GM18498 (cell line): Measurements from ENCODE around the gene GPBP1L1.
A peak's percentile ranks its signal among the peaks of the same experiment; 100 is the strongest.
"Not testable (repeated sequence)": the region's sequence is repeated elsewhere in the genome, so short reads cannot be mapped to it uniquely, and the experiment has no call there.

Experiments used
- ATAC-seq: cut with Tn5 transposase; IDR thresholded peaks from one replicate; pipeline ENCODE4 v1.9.1; 2021; ENCODE audit warnings: mild to moderate bottlenecking, moderate library complexity; ENCODE audit not compliant: unreplicated experiment

GPBP1L1 gene

DNA sequence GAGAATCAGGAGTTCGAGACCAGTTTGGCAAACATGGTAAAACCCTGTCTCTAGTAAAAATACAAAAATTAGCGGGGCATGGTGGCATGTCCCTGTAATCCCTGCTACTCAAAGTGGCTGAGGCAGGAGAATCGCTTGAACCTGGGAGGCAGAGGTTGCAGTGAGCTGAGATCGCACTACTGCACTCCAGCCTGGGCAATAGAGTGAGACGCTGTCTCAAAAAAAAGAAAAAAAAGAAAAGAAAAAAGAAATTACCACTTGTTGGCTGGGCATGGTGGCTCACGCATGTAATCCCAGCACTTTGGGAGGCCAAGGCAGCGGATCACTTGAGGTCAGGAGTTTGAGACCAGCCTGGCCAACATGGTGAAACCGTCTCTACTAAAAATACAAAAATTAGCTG lies 89.6 kb downstream of the GPBP1L1 start:
- not testable (repeated sequence) for ATAC-seq

DNA sequence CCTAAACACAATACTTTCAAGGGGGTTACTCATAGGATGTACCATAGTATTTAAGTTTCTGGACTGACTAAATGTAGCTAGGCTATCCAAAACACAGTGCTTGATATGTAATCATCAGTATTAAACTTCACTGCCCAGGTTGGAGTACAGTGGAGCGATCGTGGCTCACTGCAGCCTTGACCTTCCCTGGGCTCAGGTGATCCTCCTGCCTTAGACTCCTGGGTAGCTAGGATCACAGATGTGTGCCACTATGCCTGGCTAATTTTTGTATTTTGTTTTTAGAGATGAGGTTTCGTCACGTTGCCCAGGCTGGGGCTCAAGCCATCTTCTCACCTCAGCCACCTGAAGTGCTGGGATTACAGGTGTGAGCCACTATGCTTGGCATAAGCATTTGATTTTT lies 91.9 kb downstream of the GPBP1L1 start:
- no peak for ATAC-seq

DNA sequence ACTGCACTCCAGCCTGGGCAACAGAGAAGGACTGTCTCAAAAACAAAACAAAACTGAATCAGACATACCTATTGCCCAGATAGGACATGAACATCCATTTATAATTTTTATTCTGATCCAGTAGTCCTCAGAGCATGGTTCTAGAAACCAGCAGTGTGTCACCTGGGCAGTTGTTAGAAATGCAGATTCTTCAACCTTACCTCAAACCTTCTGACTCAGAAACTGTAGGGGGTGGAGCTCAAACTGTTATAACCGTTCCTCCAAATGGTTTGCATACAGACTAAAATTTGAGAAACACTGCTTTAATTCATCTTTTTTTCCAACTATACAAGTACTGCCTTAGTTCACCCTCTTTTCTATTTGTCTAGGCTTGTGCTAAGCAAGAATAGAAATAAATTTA lies 96.5 kb downstream of the GPBP1L1 start:
- no peak for ATAC-seq

DNA sequence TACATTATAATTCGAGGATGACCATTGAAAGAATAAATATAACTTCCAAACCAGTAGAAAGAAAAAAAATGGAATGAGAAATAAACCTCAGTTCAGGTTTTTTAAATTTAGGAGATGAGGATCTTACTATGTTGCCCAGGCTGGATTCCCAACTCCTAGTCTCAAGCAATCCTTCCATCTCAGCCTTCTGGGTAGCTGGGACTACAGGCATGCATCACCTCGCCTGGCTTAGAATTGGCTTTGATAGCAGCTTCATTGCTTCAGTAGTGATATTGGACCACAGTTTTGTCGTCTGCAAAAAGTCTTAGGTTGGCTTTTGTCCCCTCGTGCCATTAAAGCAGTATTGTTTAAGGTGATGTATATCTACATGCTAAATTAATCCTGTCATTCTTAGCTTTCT lies 99.6 kb downstream of the GPBP1L1 start:
- ATAC-seq, result no peak

DNA sequence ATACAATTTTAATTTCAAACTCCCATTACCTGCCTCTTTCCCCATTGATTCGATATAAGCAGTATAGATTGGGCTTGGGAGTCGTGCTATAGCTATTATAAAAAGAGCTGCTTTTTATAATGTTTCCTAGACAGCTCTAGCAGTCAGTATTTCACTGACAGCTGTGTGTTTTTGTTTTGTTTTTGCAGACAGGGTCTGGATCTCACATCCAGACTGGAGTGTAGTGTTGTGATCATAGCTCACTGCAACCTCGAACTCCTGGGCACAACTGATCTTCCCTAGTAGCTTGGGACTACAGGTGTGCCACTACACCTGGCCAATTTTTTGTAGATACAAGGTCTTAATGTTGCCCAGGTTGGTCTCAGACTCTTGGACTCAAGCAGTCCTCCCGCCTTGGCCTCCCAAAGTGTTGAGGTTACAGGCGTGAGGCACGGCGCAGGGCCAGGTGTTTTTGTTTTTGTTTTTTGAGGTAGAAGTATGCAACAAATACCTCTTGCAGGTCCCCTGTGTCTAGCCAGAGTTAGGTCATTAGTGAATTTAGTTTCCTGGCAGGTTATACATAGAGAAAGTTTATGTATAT lies 100.7 kb downstream of the GPBP1L1 start:
- no peak for ATAC-seq

DNA sequence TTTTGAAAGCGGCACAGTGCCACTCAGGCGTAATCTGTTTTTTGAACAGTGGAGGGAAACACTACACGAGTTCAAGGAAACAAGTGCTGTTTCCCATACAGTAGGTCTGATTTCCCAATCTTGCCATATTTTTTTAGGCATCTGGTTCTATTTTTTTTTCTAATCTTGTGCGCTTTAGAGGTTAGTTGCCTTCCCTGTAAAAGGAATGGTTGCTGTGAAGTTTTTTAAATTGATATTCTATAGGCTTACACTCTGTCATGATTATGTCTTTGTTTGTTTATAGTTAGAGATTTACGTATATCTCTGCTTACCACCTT lies 101.3 kb downstream of the GPBP1L1 start:
- ATAC-seq, result no peak

DNA sequence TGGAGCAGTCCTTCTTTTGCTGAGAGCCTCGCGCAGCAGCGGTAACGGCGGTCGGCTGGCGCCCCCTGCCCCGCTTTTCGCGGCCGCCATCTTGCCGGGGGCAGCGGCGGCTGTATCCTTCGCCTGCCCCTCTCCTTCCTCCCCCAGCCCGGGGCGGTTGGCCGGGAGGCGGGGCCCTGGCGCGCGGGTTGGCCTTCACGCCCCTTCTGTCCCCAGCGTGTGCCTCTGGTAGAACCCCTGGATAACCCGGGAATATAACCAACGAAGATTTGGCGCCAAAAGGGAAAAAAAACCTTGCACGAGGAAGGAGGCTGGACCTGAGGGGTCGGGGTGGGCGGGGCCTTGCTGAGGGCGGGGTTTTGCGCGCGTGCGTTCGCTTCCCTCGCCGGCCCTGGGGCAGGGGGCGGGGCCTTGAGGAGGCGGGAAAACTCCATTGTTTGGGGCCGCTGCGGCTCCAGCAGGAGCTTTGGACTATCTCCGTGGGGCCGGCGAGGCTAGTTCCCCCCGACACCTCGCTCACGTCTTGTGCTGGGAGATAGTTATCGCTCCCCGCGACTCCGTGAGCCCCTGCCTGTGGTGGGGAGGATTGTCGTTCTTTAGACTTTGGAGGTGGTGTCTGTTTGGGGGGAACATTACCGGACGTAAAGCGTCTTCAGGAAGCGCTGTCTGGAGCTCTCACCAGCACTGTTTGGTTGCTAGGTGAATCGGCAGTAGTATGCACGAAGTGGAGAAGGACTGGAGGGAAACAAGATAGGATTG lies 101.8 kb downstream of the GPBP1L1 start:
- peak; percentile 33 for ATAC-seq

DNA sequence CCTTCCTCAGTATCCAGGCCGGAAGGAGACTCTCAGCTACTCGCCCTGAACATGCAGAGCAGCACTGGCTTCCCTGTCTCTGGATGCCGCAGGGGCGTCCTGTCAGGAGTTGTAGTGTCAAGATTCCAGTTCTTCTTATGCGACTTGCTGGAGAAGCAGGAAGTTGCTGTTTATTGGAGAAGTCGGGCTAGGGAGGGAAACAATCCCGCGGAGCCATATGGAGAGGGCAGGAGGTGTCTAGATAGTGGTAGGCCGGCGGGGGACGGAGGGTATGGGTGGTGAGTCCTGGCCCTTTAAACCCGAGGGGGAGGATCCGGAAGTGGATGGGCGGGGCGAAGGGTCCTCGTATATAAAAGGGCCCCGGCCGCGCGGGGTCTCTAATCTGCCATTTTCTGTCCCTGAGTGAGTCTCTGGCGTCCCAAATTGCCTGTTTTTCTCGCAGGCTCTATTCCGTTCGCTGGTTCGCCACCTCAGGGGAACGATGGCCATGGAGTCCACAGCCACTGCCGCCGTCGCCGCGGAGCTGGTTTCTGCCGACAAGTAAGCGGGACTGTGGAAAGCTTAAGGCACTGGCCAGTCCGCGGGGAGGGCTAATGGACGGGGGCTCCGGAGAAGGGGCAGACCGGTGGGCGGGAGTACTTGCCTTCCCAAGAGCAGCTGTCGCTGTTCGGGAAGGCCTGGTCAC lies 102.5 kb downstream of the GPBP1L1 start, which contains the start of gene NASP:
Gene NASP, plus strand, starts transcription at position 376 of the 685 bp plus-strand sequence. Its CDS starts 106 bp downstream, at position 482.
- ATAC-seq, result peak; percentile 66

DNA sequence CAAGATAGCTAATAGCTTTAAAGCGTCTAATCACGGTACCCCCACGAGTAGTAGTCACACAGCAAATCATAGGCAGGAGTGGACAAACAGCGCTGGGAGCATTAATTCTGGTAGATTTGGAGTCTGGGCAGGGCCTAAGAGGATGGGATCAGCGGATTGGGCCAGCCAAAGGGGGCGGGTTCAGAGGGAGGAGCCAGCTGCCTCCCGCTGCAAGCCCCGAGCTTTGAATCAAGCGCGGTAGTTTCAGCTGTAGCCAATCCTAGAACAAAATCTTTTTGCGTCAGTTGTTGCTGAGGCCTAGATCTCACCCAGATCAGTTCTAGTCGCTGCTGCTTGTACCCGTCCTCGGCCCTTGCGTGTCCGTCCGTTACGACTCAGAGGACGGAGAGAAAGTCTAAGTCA lies 103.1 kb downstream of the GPBP1L1 start:
- ATAC-seq, result peak; percentile 76
